Measurements from ENCODE around the gene GLIPR1. TPM values are rescaled to one million over a fixed set of nuclear protein-coding genes. Genes with fewer than 3 reads are reported as not detected.

GLIPR1 gene
- total RNA-seq, 4 donors from 2014 or later = 1.4 to 47.0 (median 7.2) TPM

GRCh38 chr12:75460204-75460603, 20.4 kb upstream of the GLIPR1 start:
- Histone ChIP-seq H3K9me3 (peaks cover 0 to 3% (median 0%) of the 10 kb centered on the region in 4 donors), H3K4me1 (no peaks in the 10 kb centered on the region), H3K27ac (no peak overlapping the region), H3K27me3 (no peaks in the 10 kb centered on the region), H3K4me3 (no peak overlapping the region), H3K36me3 (no peaks in the 10 kb centered on the region)
- DNase-seq = no peak
- TF ChIP-seq POLR2A (IDR thresholded peaks at IDR 0.05) (no peak), CTCF (IDR thresholded peaks at IDR 0.05) (no peak)

- DNase-seq = no peak
- TF ChIP-seq POLR2A (IDR thresholded peaks at IDR 0.05) = no peak
- no peak for TF ChIP-seq CTCF (IDR thresholded peaks at IDR 0.05)
- no peaks in the 10 kb centered on the region for H3K9me3 ChIP-seq
- H3K4me1 ChIP-seq = no peaks in the 10 kb centered on the region
- peak overlapping the region in 1 of 4 donors; percentile 59 for H3K27ac ChIP-seq
- H3K27me3 ChIP-seq = no peaks in the 10 kb centered on the region
- no peaks in the 10 kb centered on the region for H3K36me3 ChIP-seq
- no peak overlapping the region for H3K4me3 ChIP-seq
Measured at GRCh38 chr12:75471902-75472890, 8.4 kb upstream of the GLIPR1 start.

GRCh38 chr12:75474116-75474515, 6.4 kb upstream of the GLIPR1 start:
- H3K27ac ChIP-seq = no peak overlapping the region
- no peak overlapping the region for H3K4me3 ChIP-seq
- no peaks in the 10 kb centered on the region for H3K9me3 ChIP-seq
- H3K4me1 ChIP-seq = peaks cover 0 to 11% (median 3%) of the 10 kb centered on the region in 4 donors
- no peak for TF ChIP-seq CTCF (IDR thresholded peaks at IDR 0.05)
- no peak for TF ChIP-seq POLR2A (IDR thresholded peaks at IDR 0.05)
- H3K36me3 ChIP-seq = no peaks in the 10 kb centered on the region
- H3K27me3 ChIP-seq = no peaks in the 10 kb centered on the region
- DNase-seq = no peak

GRCh38 chr12:75476071-75476470, 4.5 kb upstream of the GLIPR1 start:
- Histone ChIP-seq H3K4me3 (no peak overlapping the region), H3K27me3 (no peaks in the 10 kb centered on the region), H3K36me3 (no peaks in the 10 kb centered on the region), H3K4me1 (peaks cover 0 to 11% (median 3%) of the 10 kb centered on the region in 4 donors), H3K27ac (no peak overlapping the region), H3K9me3 (no peaks in the 10 kb centered on the region)
- no peak for DNase-seq
- no peak for TF ChIP-seq POLR2A (IDR thresholded peaks at IDR 0.05)
- TF ChIP-seq CTCF (IDR thresholded peaks at IDR 0.05) = no peak

- peaks cover 0 to 11% (median 3%) of the 10 kb centered on the region in 4 donors for H3K4me1 ChIP-seq
- TF ChIP-seq CTCF (IDR thresholded peaks at IDR 0.05) (no peak), POLR2A (IDR thresholded peaks at IDR 0.05) (no peak)
- no peak overlapping the region for H3K27ac ChIP-seq
- DNase-seq = no peak
- H3K9me3 ChIP-seq = no peaks in the 10 kb centered on the region
- no peak overlapping the region for H3K4me3 ChIP-seq
- H3K36me3 ChIP-seq = no peaks in the 10 kb centered on the region
- no peaks in the 10 kb centered on the region for H3K27me3 ChIP-seq
Measured at GRCh38 chr12:75477137-75477536, 3.4 kb upstream of the GLIPR1 start.
